GM12892 (cell line): Measurements from ENCODE around the gene ARPC4.

Source experiments
- POLR2A ChIP-seq: IDR thresholded peaks from 2 replicates; pipeline ENCODE4 v1.6.1; 2011; ENCODE audit warnings: low read depth, low read length, control low read depth
- POLR2AphosphoS5 ChIP-seq: IDR thresholded peaks from 2 replicates; pipeline ENCODE4 v1.6.1; 2011; ENCODE audit warnings: low read depth, low read length, control low read depth

GRCh38 chr3:9815986-9816385 is 23.1 kb downstream of the ARPC4 start:
- TF ChIP-seq POLR2A (0 out of 2 replicates have a peak, but pooled peaks have one; percentile 8), POLR2AphosphoS5 (no peak)
